SK-N-SH (cell line): ENCODE results near the gene KRABD2.

Experiments
- CTCF ChIP-seq: fragments of 200-600 bp; sonication (generic); IDR thresholded peaks from 2 replicates; pipeline ENCODE4 v1.6.1; 2017; ENCODE audit warnings: antibody characterized with exemption, mild to moderate bottlenecking, moderate library complexity
- EP300 ChIP-seq, 2 experiments: IDR thresholded peaks; 2 replicates each; pipeline versions ENCODE4 v1.4.0 to v1.6.1; 2012; ENCODE audit warnings: borderline replicate concordance in 1 of 2, low read depth in 1 of 2, low read length in 1 of 2
- GABPA ChIP-seq: IDR thresholded peaks from 2 replicates; pipeline ENCODE4 v1.4.0; 2012; ENCODE audit warnings: low read depth, mild to moderate bottlenecking
- IRF3 ChIP-seq: fragments of 150-350 bp; IDR thresholded peaks from 2 replicates; pipeline ENCODE4 v1.6.1; 2016; ENCODE audit warnings: mild to moderate bottlenecking, low read depth, low read length
- JUND ChIP-seq: IDR thresholded peaks from 2 replicates; pipeline ENCODE4 v1.4.0; 2012
- NRF1 ChIP-seq: IDR thresholded peaks from 2 replicates; pipeline ENCODE4 v1.6.1; 2012; ENCODE audit warnings: low read depth, mild to moderate bottlenecking, low read length
- POLR2AphosphoS5 ChIP-seq: IDR thresholded peaks from 2 replicates; pipeline ENCODE4 v1.6.1; 2012; ENCODE audit warnings: low read depth, low read length
- REST ChIP-seq: IDR thresholded peaks from 2 replicates; pipeline ENCODE4 v1.6.1; 2012; ENCODE audit warnings: mild to moderate bottlenecking, low read depth, low read length, moderate library complexity
- RFX5 ChIP-seq: IDR thresholded peaks from 2 replicates; pipeline ENCODE4 v1.6.1; 2012; ENCODE audit warnings: mild to moderate bottlenecking, improper control_type of control experiment, low read length
- SIN3A ChIP-seq: IDR thresholded peaks from 2 replicates; pipeline ENCODE4 v1.6.1; 2012; ENCODE audit warnings: low read depth, mild to moderate bottlenecking, low read length, moderate library complexity, borderline replicate concordance
- SMC3 ChIP-seq: IDR thresholded peaks from 2 replicates; pipeline ENCODE4 v1.6.1; 2012; ENCODE audit warnings: low read depth, low read length, improper control_type of control experiment
- TAF1 ChIP-seq: IDR thresholded peaks from 2 replicates; pipeline ENCODE4 v1.6.1; 2012; ENCODE audit warnings: low read depth, mild to moderate bottlenecking, low read length, moderate library complexity, borderline replicate concordance

GRCh38 chr17:8392274-8392673, 15.8 kb upstream of the KRABD2 start:
- TF ChIP-seq SMC3 (no peak), CTCF (no peak), IRF3 (no peak), RFX5 (no peak), TAF1 (no peak), JUND (no peak), REST (no peak), NRF1 (no peak), GABPA (no peak), EP300 (IDR thresholded peaks at IDR 0.05; ENCODE audit: borderline replicate concordance in 1 of 2, low read depth in 1 of 2, low read length in 1 of 2) (no peak), POLR2AphosphoS5 (no peak), SIN3A (no peak)
